Measurements from ENCODE around the gene FKBP1A. TPM values are rescaled to one million over a fixed set of nuclear protein-coding genes. Genes with fewer than 3 reads are reported as not detected.
A peak's percentile ranks its signal among the peaks of the same experiment; 100 is the strongest.

Gene FKBP1A
- total and polyA plus RNA-seq, 10 of the 15 experiments (the other 5 are each of a cell fraction or from before 2014, with no cell fraction given), result 103 to 687 (median 254) TPM

DNA sequence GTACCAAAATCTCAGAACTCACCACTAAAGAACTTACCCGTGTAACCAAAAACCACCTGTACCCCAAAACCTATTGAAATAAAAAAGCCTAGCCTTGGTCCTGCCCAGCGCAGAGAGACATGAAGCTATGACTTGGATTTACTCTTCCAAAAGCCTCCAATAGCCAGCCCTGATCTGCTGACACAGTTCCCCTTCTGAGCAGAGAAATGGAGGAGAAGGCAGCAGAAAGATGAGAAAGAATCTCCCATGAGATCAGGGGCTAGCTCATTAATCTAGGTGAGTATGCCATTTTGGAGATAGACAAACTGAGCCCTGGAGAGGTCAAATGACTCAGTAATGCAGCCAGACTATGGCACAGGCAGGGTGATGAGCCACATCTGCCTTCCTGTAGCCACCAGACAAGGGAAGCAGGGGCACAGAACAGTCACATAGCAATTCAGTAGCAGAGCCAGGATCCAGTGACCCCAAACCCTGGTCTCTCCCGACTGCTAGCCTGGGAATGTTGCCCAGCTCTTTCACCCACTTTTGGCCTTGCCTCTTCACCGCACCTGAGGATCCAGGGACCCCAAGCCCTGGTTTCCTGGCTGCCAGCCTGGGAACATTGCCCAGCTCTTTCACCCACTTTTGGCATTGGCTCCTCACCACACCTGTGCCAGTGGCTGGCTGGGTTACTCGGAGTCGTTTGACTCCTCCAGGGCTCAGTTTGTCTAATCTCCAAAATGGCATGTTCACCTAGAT, 56.7 kb downstream of the FKBP1A start:
- Histone ChIP-seq H3K27me3 (replicated peaks in 1 of 2; ENCODE audit: control insufficient read depth in 2 of 2, insufficient read depth in 2 of 2, low read length in 1 of 2) (no peaks in the 10 kb centered on the region), H2AFZ (ENCODE audit: control insufficient read depth, low read depth, low read length) (no peak overlapping the region), H3K36me3 (ENCODE audit: control insufficient read depth in 2 of 2, insufficient read depth in 2 of 2, low read length in 1 of 2) (no peaks in the 10 kb centered on the region; a peak in 1 of 4 replicates), H3K9me3 (replicated peaks; ENCODE audit: control insufficient read depth, insufficient read depth, low read length) (no peaks in the 10 kb centered on the region), H4K20me1 (ENCODE audit: control insufficient read depth, insufficient read depth) (no peaks in the 10 kb centered on the region; the same call in none of the 2 replicates), H3K79me2 (ENCODE audit: control insufficient read depth, insufficient read depth, low read length) (no peaks in the 10 kb centered on the region), H3K4me3 (no peak overlapping the region), H3K27ac (ENCODE audit: control insufficient read depth, insufficient read depth) (no peak overlapping the region), H3K4me2 (ENCODE audit: control insufficient read depth, insufficient read depth) (no peak overlapping the region), H3K9ac (ENCODE audit: control insufficient read depth, insufficient read depth, low read length) (no peak overlapping the region), H3K4me1 (ENCODE audit: control insufficient read depth, insufficient read depth, low read length) (peaks cover 5% of the 10 kb centered on the region)
- ATAC-seq (no peak), FAIRE-seq (no peak), DNase-seq (ENCODE audit: low read depth, low spot score) (no peak)
- BruUV-seq (replicated peaks), result no TSS peak
- TF ChIP-seq HDGF (IDR thresholded peaks at IDR 0.05) (no peak), STAT3 (IDR thresholded peaks at IDR 0.05; ENCODE audit: low read depth, low read length) (no peak), NR2F1 (conservative IDR thresholded peaks at IDR 0.05) (no peak)
- POLR2A ChIA-PET, result interaction anchor here (0.6 kb wide), 1 partner anchor 55 kb away, joined by 4 read pairs; no protein-coding TSS in a partner anchor
- SMC1A ChIA-PET (ENCODE audit: uncharacterized antibody, unreplicated experiment), result no interaction called here
- WGBS (ENCODE audit: insufficient coverage, insufficient replicate concordance, low lambda C conversion rate, missing lambda C conversion rate), result 92% methylated on average over 6 of the region's 6 CpGs
- RAD21 ChIA-PET (ENCODE audit: unreplicated experiment), result no interaction called here
- in situ Hi-C loops (cut with MboI) (no loop called here), intact Hi-C loops (cut with micrococcal nuclease; ENCODE audit: unreplicated experiment) (no loop called here)
- CTCF ChIA-PET, result interaction anchor here (0.7 kb wide), 2 partner anchors 8 to 65 kb away, joined by 3 read pairs; no protein-coding TSS in a partner anchor

- Histone ChIP-seq H3K4me2 (ENCODE audit: control insufficient read depth, insufficient read depth) (no peak overlapping the region), H3K36me3 (ENCODE audit: control insufficient read depth in 2 of 2, insufficient read depth in 2 of 2, low read length in 1 of 2) (no peaks in the 10 kb centered on the region; a peak in 1 of 4 replicates), H4K20me1 (ENCODE audit: control insufficient read depth, insufficient read depth) (no peaks in the 10 kb centered on the region; the same call in 1 of the 2 replicates), H3K4me3 (no peak overlapping the region), H3K4me1 (ENCODE audit: control insufficient read depth, insufficient read depth, low read length) (peaks cover 9% of the 10 kb centered on the region), H3K9ac (ENCODE audit: control insufficient read depth, insufficient read depth, low read length) (no peak overlapping the region), H3K9me3 (replicated peaks; ENCODE audit: control insufficient read depth, insufficient read depth, low read length) (no peaks in the 10 kb centered on the region), H3K79me2 (ENCODE audit: control insufficient read depth, insufficient read depth, low read length) (peaks cover 10% of the 10 kb centered on the region), H2AFZ (ENCODE audit: control insufficient read depth, low read depth, low read length) (no peak overlapping the region), H3K27me3 (replicated peaks in 1 of 2; ENCODE audit: control insufficient read depth in 2 of 2, insufficient read depth in 2 of 2, low read length in 1 of 2) (no peaks in the 10 kb centered on the region), H3K27ac (ENCODE audit: control insufficient read depth, insufficient read depth) (no peak overlapping the region)
- FAIRE-seq (no peak), DNase-seq (ENCODE audit: low read depth, low spot score) (no peak), ATAC-seq (no peak)
- WGBS (ENCODE audit: insufficient coverage, insufficient replicate concordance, low lambda C conversion rate, missing lambda C conversion rate), result 48% methylated on average over 3 of the region's 3 CpGs
- ChIA-PET CTCF (no interaction called here), SMC1A (ENCODE audit: uncharacterized antibody, unreplicated experiment) (no interaction called here), POLR2A (interaction anchor here (0.5 kb wide), 1 partner anchor 1550 kb away, joined by 3 read pairs; no protein-coding TSS in a partner anchor), RAD21 (ENCODE audit: unreplicated experiment) (no interaction called here)
- no TSS peak for BruUV-seq (replicated peaks)
- intact Hi-C loops (cut with micrococcal nuclease; ENCODE audit: unreplicated experiment) (no loop called here), in situ Hi-C loops (cut with MboI) (no loop called here)
- TF ChIP-seq ATF3 (IDR thresholded peaks at IDR 0.05; ENCODE audit: borderline replicate concordance, extremely low read depth, low read depth, low read length) (no peak), POLR2A (IDR thresholded peaks at IDR 0.05; ENCODE audit: low read depth, low read length) (0 out of 2 replicates have a peak, but pooled peaks have one; percentile 17)
Observed at GRCh38 chr20:1334761-1335160, 58.1 kb downstream of the FKBP1A start.

Data from GM12878 (cell line).